Lung (tissue), 12 donors: Measurements from ENCODE around the gene RHOB. TPM values are rescaled to one million over a fixed set of nuclear protein-coding genes. Genes with fewer than 3 reads are reported as not detected.

Experiments used
- ATAC-seq: fragments of 200-7000 bp; cut with Tn5 transposase; one replicate; pipeline ENCODE4 v1.9.1; 2020; ENCODE audit warnings: moderate number of reproducible peaks; ENCODE audit not compliant: insufficient read depth, low FRiP score
- DNase-seq, 3 donors: peaks; one replicate each; pipeline ENCODE4 v3.0.0-alpha.2; 2013 to 2017
- H3K27ac ChIP-seq, 2 donors: one replicate each; pipeline ENCODE4 v1.5.1; 2013; ENCODE audit warnings: mild to moderate bottlenecking in 2 of 2, moderate library complexity in 2 of 2, control low read depth in 1 of 2, inconsistent platforms in 1 of 2, low read depth in 1 of 2, low read length in 1 of 2
- H3K27me3 ChIP-seq, 3 donors: one replicate each; pipeline ENCODE4 v1.5.1; 2013; ENCODE audit warnings: low read length in 2 of 3; ENCODE audit not compliant: control insufficient read depth in 3 of 3, insufficient read depth in 3 of 3
- H3K36me3 ChIP-seq, 4 donors: one replicate each; pipeline ENCODE4 v1.5.1; 2013; ENCODE audit warnings: low read length in 4 of 4, mild to moderate bottlenecking in 1 of 4, moderate library complexity in 1 of 4; ENCODE audit not compliant: control insufficient read depth in 4 of 4, insufficient read depth in 4 of 4
- H3K4me1 ChIP-seq, 5 donors: one replicate each; pipeline ENCODE4 v1.5.1; 2013; ENCODE audit warnings: low read length in 5 of 5, mild to moderate bottlenecking in 2 of 5, moderate library complexity in 1 of 5; ENCODE audit not compliant: control insufficient read depth in 5 of 5, insufficient read depth in 5 of 5
- H3K4me3 ChIP-seq: one replicate; pipeline ENCODE4 v1.5.1; 2013; ENCODE audit warnings: mild to moderate bottlenecking, control low read depth, moderate library complexity
- H3K9ac ChIP-seq, 2 donors: one replicate each; pipeline ENCODE4 v1.5.1; 2013; ENCODE audit warnings: low read length in 2 of 2, control low read depth in 1 of 2; ENCODE audit not compliant: insufficient read depth in 1 of 2
- H3K9me3 ChIP-seq, 4 donors: one replicate each; pipeline ENCODE4 v1.5.1; 2013; ENCODE audit warnings: low read length in 3 of 4, mild to moderate bottlenecking in 1 of 4, moderate library complexity in 1 of 4; ENCODE audit not compliant: control insufficient read depth in 4 of 4, insufficient read depth in 3 of 4
- WGBS, 2 donors: extraction: QIAGEN DNeasy Blood & Tissue Kit; methylation state at CpG; one replicate each; pipeline ENCODE4 v1.1.7; 2013; 5-methylcytosine and 5-hydroxymethylcytosine counted together
- polyA plus RNA-seq, 2 donors: library from polyadenylated mRNA; stranded (reverse); fragments of 200-250 nt; gene quantifications; one replicate each; pipeline ENCODE4 v1.2.1, GENCODE V29; 2013
- total RNA-seq, 2 donors: library from RNA; depleted of rRNA in 1 of 2; stranded (reverse); fragments of >200 nt in 1 of 2; gene quantifications; one replicate each; pipeline ENCODE4 v1.2.1, GENCODE V29; 2014 to 2021
- TF ChIP-seq, protein P1 (sequence below): IDR thresholded peaks from 2 replicates; pipeline ENCODE4 v1.5.1; 2012; ENCODE audit warnings: mild to moderate bottlenecking; ENCODE audit errors: control extremely low read depth, extremely low read depth
- donor health status: control.
- donor health status: control.
- donor health status: Bipolar disorder and iron deficiency.
- donor health status: healthy.
- donor health status: DM: yes; HTN: yes; CAD: no.

The RHOB gene
- total and polyA plus RNA-seq, 4 donors = 93.2 to 354 (median 249) TPM

DNA sequence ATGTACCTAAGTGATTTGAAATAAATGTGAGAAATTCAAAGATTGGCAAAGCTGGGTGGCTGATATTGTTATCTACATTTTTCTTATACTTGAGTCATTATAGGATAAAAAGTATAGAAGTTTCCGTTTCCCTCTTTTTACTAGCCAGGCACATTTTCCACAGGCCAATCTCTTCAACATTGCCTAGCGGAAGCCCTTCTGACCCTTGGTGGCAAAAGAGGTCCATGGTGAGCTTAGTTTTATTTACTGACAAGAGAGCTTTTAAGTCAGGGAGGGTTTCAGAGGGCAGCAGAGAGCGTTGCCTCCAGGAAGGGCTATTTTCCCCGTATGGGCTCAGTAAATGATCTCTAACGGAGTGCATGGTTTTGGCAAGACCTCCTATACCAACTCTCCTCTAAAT, 15.1 kb upstream of the RHOB start:
- Histone ChIP-seq H3K27me3 (no peaks in the 10 kb centered on the region), H3K36me3 (no peaks in the 10 kb centered on the region), H3K4me3 (no peak overlapping the region), H3K9me3 (no peaks in the 10 kb centered on the region), H3K9ac (no peak overlapping the region), H3K4me1 (peaks cover 0 to 3% (median 0%) of the 10 kb centered on the region in 5 donors), H3K27ac (no peak overlapping the region)
- ATAC-seq (no peak), DNase-seq (no peak)
- WGBS, 2 donors = 68 to 92% methylated on average over 5 of the region's 5 CpGs
- TF ChIP-seq, protein P1, sequence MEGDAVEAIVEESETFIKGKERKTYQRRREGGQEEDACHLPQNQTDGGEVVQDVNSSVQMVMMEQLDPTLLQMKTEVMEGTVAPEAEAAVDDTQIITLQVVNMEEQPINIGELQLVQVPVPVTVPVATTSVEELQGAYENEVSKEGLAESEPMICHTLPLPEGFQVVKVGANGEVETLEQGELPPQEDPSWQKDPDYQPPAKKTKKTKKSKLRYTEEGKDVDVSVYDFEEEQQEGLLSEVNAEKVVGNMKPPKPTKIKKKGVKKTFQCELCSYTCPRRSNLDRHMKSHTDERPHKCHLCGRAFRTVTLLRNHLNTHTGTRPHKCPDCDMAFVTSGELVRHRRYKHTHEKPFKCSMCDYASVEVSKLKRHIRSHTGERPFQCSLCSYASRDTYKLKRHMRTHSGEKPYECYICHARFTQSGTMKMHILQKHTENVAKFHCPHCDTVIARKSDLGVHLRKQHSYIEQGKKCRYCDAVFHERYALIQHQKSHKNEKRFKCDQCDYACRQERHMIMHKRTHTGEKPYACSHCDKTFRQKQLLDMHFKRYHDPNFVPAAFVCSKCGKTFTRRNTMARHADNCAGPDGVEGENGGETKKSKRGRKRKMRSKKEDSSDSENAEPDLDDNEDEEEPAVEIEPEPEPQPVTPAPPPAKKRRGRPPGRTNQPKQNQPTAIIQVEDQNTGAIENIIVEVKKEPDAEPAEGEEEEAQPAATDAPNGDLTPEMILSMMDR = no peak

DNA sequence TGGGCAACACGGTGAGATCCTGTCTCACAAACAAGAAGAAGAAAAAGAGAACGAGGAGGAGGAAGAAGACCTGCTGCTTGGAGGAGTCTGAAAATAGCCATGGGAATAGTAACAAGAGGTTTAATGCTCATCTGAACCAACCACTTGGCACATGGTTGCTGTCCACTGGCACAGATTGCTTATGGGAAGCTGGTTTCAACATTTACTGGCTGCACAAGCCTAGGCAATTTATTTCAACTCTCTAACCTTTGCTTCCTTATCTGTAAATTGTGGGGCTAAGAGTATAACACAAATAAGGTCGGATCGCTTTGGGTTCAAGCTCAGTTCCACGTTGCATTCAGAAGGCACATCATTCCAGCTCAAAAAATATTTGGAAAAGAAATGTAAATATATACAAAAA, 14.2 kb upstream of the RHOB start:
- DNase-seq = no peak
- 69 to 80% methylated on average over 5 of the region's 5 CpGs for WGBS, 2 donors
- Histone ChIP-seq H3K36me3 (no peaks in the 10 kb centered on the region), H3K27ac (no peak overlapping the region), H3K9me3 (no peaks in the 10 kb centered on the region), H3K4me1 (peaks cover 0 to 3% (median 0%) of the 10 kb centered on the region in 5 donors), H3K27me3 (no peaks in the 10 kb centered on the region), H3K9ac (no peak overlapping the region), H3K4me3 (no peak overlapping the region)
- TF ChIP-seq, protein P1 = no peak
- ATAC-seq = no peak

DNA sequence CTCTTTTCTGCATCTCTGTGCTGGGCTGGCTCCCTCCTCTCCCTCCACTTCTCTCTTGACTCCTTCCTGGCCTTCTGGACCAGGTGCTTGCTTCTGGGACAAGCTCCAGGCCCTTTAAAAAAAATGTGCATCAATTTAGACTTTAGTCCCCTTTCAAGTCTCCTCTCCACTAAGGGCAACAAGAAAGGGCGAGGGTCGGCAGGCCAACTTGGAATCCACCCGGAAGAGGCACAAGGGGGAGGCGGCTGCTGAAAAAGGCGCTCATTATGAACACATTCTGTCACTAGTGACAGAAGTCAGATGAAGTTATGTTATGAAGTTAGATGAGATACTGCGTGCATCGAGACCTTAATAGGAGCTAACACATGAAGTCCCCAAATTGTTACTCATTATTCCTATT, 13.6 kb upstream of the RHOB start:
- H3K4me1 ChIP-seq = peaks cover 0 to 3% (median 0%) of the 10 kb centered on the region in 5 donors
- TF ChIP-seq, protein P1 = no peak
- DNase-seq (no peak), ATAC-seq (no peak)
- H3K27ac ChIP-seq = no peak overlapping the region
- no peaks in the 10 kb centered on the region for H3K27me3 ChIP-seq
- H3K9me3 ChIP-seq = no peaks in the 10 kb centered on the region
- H3K36me3 ChIP-seq = no peaks in the 10 kb centered on the region
- no peak overlapping the region for H3K4me3 ChIP-seq
- H3K9ac ChIP-seq = no peak overlapping the region
- 91 to 95% methylated on average over 7 of the region's 7 CpGs for WGBS, 2 donors

DNA sequence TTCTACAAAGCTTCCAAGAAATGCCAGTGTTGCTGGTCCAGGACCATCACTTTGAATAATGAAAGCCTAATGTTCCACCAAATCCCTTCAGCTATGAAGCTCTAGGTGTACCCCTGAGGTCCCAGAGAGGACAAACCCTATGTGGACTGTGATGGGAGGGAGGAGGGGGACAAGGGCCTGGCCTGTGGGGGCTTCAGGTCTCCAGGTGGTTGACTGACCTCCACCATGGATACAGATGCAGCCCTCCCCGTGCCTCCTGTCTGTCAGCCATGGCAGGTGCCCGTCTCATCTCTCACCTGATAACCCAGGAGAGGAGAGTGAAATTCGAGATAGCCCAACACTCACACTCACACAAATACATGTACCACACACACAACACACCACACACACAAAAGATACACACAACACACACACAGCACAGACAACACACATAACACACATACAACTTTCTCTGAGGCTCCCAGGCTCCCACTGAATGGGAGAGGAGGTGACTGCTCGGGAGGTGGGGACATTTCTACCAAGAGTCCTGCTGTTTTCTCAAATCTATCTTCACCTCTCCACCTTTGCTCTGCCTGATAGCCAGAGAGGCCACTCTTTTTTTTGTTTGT, 12.8 kb upstream of the RHOB start:
- Histone ChIP-seq H3K4me3 (no peak overlapping the region), H3K9me3 (no peaks in the 10 kb centered on the region), H3K27ac (no peak overlapping the region), H3K27me3 (no peaks in the 10 kb centered on the region), H3K36me3 (no peaks in the 10 kb centered on the region), H3K9ac (no peak overlapping the region), H3K4me1 (peaks cover 0 to 5% (median 0%) of the 10 kb centered on the region in 5 donors)
- TF ChIP-seq, protein P1 = no peak
- ATAC-seq (no peak), DNase-seq (no peak)
- 91 to 100% methylated on average over 4 of the region's 4 CpGs for WGBS, 2 donors
